ENCODE measurements around the gene RAPGEF3.

The RAPGEF3 gene

GRCh38 chr12:47758834-47759690, at the start of gene RAPGEF3:
Gene RAPGEF3 (minus strand): TSS chr12:47758880. CDS start chr12:47758556, 324 bp downstream.
- DNase-seq (ENCODE audit: low spot score): peak; percentile 86

GRCh38 chr12:47808050-47808449, 49.4 kb upstream of the RAPGEF3 start:
- no peak for DNase-seq (ENCODE audit: low spot score)

DNA sequence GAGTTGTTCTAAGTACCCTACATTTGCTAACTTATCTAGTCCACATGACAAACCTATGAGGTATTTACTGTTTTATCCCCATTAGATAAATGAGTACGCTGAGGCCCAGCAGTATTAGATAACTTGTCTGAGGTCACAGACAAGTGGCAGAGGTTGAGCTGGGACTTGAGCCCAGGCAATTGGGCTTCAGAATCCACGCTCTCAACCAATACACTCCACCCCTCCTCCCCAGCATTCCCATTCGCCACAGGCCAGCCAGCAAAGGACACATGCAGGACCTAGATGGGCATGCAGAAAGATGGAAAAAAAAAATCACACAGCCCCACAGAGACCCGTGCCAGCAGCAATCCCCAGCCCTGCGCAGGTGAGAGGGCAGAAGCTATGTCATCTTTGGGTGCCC, 48.7 kb upstream of the RAPGEF3 start:
- DNase-seq (ENCODE audit: low spot score): no peak

DNA sequence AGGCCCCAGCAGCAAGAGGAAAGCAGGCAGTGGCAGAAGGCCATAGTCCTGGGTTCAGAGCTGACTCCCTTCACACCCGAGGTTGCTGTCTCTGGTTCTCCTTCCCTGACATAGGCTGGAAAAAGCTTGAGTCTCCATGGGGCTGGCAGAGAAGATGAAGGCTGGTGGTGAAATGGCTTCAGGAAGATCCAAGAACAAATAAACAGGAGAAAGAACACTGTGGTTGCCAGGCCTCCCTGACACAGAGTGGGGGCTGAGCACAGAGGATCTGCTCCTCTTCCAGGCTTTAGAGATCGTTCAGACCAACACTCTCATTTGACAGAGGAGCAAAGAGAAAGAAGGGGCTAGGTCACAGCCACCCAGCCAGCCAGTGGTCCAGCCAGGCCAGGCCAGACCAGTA, 46.7 kb upstream of the RAPGEF3 start:
- no peak for DNase-seq (ENCODE audit: low spot score)

GRCh38 chr12:47804171-47804570, 45.5 kb upstream of the RAPGEF3 start:
- no peak for DNase-seq (ENCODE audit: low spot score)

GRCh38 chr12:47803191-47803875, 44.7 kb upstream of the RAPGEF3 start:
- DNase-seq (ENCODE audit: low spot score): no peak

GRCh38 chr12:47802312-47802711, 43.6 kb upstream of the RAPGEF3 start:
- no peak for DNase-seq (ENCODE audit: low spot score)

DNA sequence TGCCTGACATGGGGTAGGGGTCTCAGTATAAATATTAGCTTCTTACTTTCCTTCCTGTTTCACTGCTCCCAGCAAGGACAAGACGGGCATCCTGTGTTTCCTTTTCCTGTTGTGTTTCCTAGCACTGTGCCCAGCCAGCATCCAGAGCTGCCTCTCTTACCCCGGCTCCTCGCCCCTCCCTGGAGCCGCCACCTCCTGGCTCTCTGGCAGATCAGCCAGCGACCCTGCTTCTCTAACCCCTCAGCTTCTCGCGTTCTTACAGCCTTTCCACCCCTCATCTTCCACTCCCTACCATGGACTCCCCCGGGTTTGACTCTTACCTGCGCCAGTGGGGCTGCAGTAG, 43.2 kb upstream of the RAPGEF3 start:
- DNase-seq (ENCODE audit: low spot score): no peak

GRCh38 chr12:47801170-47801903, 42.7 kb upstream of the RAPGEF3 start:
- DNase-seq (ENCODE audit: low spot score): no peak

DNA sequence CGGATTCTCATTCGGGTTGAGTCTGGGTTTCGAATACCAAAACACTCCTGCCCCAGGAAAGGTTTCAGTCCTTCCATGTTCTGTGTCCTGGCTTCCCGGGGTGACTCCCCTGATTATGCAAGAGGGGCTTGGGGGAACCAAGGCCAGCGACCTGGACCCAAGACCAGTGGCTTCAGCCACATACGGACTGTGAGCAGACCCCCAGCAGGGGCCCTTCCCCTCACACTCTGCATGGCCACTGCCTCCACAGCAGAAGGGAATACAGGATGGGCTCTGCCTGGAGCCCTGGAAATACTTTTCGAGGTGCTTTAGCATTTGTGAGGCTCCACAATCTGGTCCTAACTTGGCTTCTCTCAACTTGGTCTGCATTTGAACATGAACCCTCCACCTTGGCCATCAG, 41.9 kb upstream of the RAPGEF3 start:
- DNase-seq (ENCODE audit: low spot score): no peak

DNA sequence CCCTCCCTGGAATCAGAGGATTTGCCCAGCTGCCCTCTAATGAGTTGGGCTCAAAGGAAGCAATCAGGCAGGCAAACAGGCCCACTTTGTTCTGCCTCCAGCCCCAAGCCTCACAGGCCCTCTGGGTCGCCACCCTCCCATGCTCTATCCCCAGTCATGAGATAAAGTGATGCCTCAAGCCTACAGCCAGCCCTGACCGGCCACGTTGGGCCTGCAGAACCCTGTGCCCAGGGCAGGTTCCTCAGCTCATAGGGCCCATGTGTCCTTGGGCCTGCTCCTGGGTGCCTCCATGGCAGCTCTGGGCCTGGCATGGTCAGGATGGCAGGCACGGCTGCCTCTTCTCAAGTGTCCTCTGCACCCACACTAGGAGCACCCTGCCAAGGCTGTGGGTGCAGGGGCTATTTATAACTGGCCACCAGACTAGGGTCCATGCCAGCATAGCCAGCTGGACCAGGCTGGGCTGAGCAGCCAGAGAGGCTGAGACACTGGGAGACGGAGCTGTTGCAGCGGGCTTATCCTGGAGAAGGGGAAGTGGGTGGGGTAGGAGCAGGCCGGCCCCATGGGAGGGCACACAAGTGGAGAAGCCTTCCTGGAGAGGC, 40.8 kb upstream of the RAPGEF3 start:
- no peak for DNase-seq (ENCODE audit: low spot score)

GRCh38 chr12:47798382-47798948, 39.8 kb upstream of the RAPGEF3 start:
- DNase-seq (ENCODE audit: low spot score): no peak

DNA sequence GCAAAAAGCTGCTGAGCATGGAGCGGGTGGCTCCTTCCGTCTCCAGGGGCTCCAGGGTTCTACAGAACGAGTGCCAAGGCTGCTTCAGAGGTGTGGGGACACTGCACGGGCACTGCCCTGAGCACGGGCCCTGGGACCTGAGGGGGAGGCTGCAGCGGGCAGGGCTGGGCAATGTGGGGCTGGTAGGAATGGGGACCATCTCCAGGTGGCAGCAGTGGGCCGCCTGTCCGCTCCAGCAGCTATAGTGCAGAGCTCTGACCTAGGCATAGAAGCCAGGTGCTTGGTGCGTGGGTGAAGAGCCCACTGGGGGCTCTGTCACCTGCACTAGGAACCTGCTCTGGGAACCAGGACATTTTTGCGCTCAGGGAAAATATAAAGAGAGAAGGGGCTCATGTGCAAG, 38.8 kb upstream of the RAPGEF3 start:
- no peak for DNase-seq (ENCODE audit: low spot score)

- no peak for DNase-seq (ENCODE audit: low spot score)
These were observed 37.2 kb upstream of the RAPGEF3 start for GRCh38 chr12:47795814-47796411.

DNA sequence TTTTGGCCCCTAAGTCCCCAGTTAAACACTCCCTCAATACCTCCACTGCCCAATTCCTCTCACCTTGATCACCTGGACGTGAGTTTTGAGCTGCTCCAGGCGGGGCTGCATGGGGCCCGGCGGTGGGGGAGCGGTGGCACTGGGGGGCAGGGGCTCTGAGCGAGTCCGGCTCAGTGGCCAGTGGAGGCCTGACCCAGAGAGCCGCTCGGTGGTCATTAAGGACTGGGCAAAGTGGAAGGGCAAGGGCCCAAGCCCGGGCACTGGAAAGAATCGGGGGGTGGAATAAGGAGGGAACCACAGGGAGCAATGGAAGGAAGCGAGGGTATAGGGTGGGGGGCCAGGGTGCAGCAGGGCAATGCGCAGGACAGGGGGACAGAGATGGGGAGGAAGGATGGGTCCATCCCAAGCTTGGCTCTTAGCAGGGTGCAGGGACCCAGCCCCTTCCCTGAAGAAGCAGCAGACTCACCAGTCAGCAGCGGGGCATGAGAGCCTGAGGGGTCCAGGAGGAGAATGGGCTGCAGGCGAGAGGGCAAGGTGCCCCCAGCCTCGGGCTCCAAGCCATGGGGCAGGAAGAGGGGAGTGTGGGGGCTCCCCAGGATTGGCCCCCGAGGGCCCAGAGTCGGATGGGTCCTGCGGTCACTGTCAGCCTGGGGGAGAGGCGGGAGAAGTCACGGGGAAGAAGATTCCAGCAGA, 36.6 kb upstream of the RAPGEF3 start:
- no peak for DNase-seq (ENCODE audit: low spot score)

GRCh38 chr12:47794679-47795078, 36.0 kb upstream of the RAPGEF3 start:
- no peak for DNase-seq (ENCODE audit: low spot score)

DNA sequence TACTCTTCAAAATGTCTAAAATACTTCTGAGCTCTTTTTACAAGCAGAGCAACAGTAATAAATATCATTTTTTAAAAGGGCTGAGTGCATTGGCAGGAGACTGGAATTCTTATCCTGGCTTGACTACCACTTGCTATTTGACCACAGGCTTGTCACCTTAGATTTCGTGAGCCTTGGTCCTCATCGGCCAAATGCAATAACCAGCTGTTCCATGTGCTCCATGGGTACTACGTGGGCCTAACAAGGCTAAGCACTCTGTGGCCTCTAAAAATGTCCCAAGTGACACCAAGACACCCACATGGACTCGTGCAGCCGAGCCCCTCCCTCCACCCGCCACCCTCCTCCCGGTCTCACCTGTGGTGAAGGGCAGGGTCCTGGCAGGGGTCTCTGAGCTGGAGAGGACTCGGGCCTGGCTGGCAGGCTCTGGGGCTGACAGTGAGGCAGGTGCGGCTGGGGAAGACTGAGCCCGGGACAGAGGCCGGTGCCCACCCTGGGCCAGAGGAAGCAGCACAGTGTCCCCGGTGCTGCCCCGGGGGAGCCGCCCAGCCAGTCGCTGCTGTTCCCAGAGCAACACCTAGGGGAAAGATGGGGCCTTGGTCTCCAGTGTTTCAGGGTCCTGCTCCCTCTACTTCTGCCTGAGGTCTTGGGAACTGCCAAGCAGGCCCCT, 34.5 kb upstream of the RAPGEF3 start:
- DNase-seq (ENCODE audit: low spot score): no peak

DNA sequence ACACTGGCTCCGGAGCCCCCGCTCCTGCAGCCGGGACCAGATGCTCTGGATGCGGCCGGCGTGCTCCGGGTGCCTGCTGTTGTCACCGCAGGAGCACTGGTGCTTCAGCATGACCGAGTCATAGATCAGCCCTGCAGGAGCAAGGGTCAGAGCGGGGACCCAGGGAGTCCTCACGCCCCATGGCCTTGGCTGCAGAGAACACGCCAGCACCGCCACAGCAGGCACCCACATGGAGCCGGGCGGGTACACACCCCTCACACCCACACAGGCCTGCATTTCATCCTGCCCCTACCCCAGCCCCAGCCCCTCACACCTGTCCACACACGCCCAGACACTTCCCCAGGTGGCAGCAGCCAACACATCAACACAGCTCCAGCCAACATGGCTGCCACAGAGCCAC, 33.2 kb upstream of the RAPGEF3 start:
- no peak for DNase-seq (ENCODE audit: low spot score)

GRCh38 chr12:47791351-47791746, 32.7 kb upstream of the RAPGEF3 start:
- DNase-seq (ENCODE audit: low spot score): no peak

GRCh38 chr12:47790676-47791350, 32.1 kb upstream of the RAPGEF3 start:
- DNase-seq (ENCODE audit: low spot score): no peak
